Caco-2 (cell line): Measurements from ENCODE around the gene SPRED2. TPM values are rescaled to one million over a fixed set of nuclear protein-coding genes. Genes with fewer than 3 reads are reported as not detected.

Experiments
- BruUV-seq: library from RNA; stranded (reverse); fragments of 400-500 nt; replicated peaks from 2 replicates; lab custom pipeline; 2021; lab: Mats Ljungman, UMichigan
- CTCF ChIA-PET: fragments of 300-600 bp; sonication (Branson Sonifier 250); formaldehyde crosslinking; loops from one replicate; lab custom pipeline; 2022; ENCODE audit warnings: antibody characterized with exemption; lab: Charles Lee
- POLR2A ChIA-PET: fragments of 300-600 bp; sonication (Branson Sonifier 250); formaldehyde crosslinking; loops from one replicate; lab custom pipeline; 2022; ENCODE audit warnings: antibody characterized with exemption; lab: Charles Lee
- DNase-seq, 2 experiments: peaks; one replicate each; pipeline versions ENCODE4 v3.0.0 to v3.0.0-alpha.2; 2020 to 2022
- H3K27me3 ChIP-seq: replicated peaks from 2 replicates; pipeline ENCODE4 v1.6.0; 2011; ENCODE audit warnings: low read length; ENCODE audit not compliant: control insufficient read depth, insufficient read depth
- H3K36me3 ChIP-seq: 2 replicates; pipeline ENCODE4 v1.5.1; 2011; ENCODE audit warnings: low read length; ENCODE audit not compliant: control insufficient read depth, insufficient read depth
- H3K4me1 ChIP-seq: fragments of 250-450 bp; sonication (Bioruptor Pico); 2 replicates; pipeline ENCODE4 v1.5.1; 2020; ENCODE audit warnings: mild to moderate bottlenecking
- H3K4me3 ChIP-seq: 2 replicates; pipeline ENCODE4 v1.5.1; 2011; ENCODE audit warnings: low read depth, mild to moderate bottlenecking, control low read depth, low read length
- H3K9me3 ChIP-seq: fragments of 250-450 bp; sonication (Bioruptor Pico); 2 replicates; pipeline ENCODE4 v1.5.1; 2020; ENCODE audit warnings: mild to moderate bottlenecking, moderate library complexity
- H3K27ac Mint-ChIP-seq: one replicate; pipeline ENCODE4 v1.8.0; 2022; ENCODE audit warnings: mixed read lengths; ENCODE audit not compliant: unreplicated experiment
- H3K27me3 Mint-ChIP-seq: one replicate; pipeline ENCODE4 v1.8.0; 2022; ENCODE audit warnings: mixed read lengths; ENCODE audit not compliant: insufficient read depth, unreplicated experiment
- H3K36me3 Mint-ChIP-seq: one replicate; pipeline ENCODE4 v1.8.0; 2022; ENCODE audit warnings: mild to moderate bottlenecking, mixed read lengths; ENCODE audit not compliant: insufficient read depth, unreplicated experiment
- H3K4me1 Mint-ChIP-seq: one replicate; pipeline ENCODE4 v1.8.0; 2022; ENCODE audit warnings: low read depth, mixed read lengths; ENCODE audit not compliant: unreplicated experiment
- H3K4me3 Mint-ChIP-seq: one replicate; pipeline ENCODE4 v1.8.0; 2022; ENCODE audit warnings: mild to moderate bottlenecking, moderate library complexity, mixed read lengths; ENCODE audit not compliant: unreplicated experiment
- H3K9me3 Mint-ChIP-seq: one replicate; pipeline ENCODE4 v1.8.0; 2022; ENCODE audit warnings: mixed read lengths; ENCODE audit not compliant: unreplicated experiment
- CTCF ChIP-seq, 2 experiments: fragments of 200-600 bp in 1 of 2; IDR thresholded peaks; 1 replicate in 1 of 2; 2 replicates in 1 of 2; pipeline versions ENCODE4 v1.5.1 to v1.8.0; 2011 to 2022; ENCODE audit warnings: antibody characterized with exemption in 1 of 2, control low read depth in 1 of 2, inconsistent platforms in 1 of 2, low read depth in 1 of 2, low read length in 1 of 2, mild to moderate bottlenecking in 1 of 2, moderate library complexity in 1 of 2; ENCODE audit not compliant: insufficient read depth in 1 of 2, severe bottlenecking in 1 of 2, unreplicated experiment in 1 of 2
- intact Hi-C: fragments of 100-400 bp; cut with micrococcal nuclease; formaldehyde crosslinking; loops from one replicate; pipeline ENCODE4 v1.10.0; 2022; ENCODE audit not compliant: unreplicated experiment
- total RNA-seq: library from RNA; stranded (reverse); gene quantifications from 2 replicates; pipeline ENCODE4 v1.2.3, GENCODE V29; 2022

Gene SPRED2
- total RNA-seq, 1 experiment from 2014 or later, result 49.9 TPM

- no peak overlapping the region for H3K4me3 Mint-ChIP-seq
- H3K4me1 Mint-ChIP-seq, result peaks cover 22% of the 10 kb centered on the region
- Histone ChIP-seq H3K36me3 (no peaks in the 10 kb centered on the region), H3K27me3 (no peaks in the 10 kb centered on the region), H3K4me3 (no peak overlapping the region), H3K9me3 (no peaks in the 10 kb centered on the region), H3K4me1 (peaks cover 25% of the 10 kb centered on the region)
- peaks cover 5% of the 10 kb centered on the region for H3K36me3 Mint-ChIP-seq
- BruUV-seq, result no TSS peak
- no peak for DNase-seq
- no peak overlapping the region for H3K27ac Mint-ChIP-seq
- intact Hi-C loops, result no loop called here
- H3K9me3 Mint-ChIP-seq, result no peaks in the 10 kb centered on the region
- H3K27me3 Mint-ChIP-seq, result no peaks in the 10 kb centered on the region
- POLR2A ChIA-PET, result no interaction called here
- CTCF ChIA-PET, result no interaction called here
- TF ChIP-seq CTCF (IDR thresholded peaks at IDR 0.05; ENCODE audit: insufficient read depth in 1 of 2, low read depth in 1 of 2, low read length in 1 of 2, severe bottlenecking in 1 of 2, unreplicated experiment in 1 of 2), result no peak
Observed at GRCh38 chr2:65392609-65393008, 39.8 kb downstream of the SPRED2 start.

GRCh38 chr2:65390134-65390533 lies 42.3 kb downstream of the SPRED2 start:
- Mint-ChIP-seq H3K4me3 (no peak overlapping the region), H3K36me3 (peaks cover 13% of the 10 kb centered on the region), H3K27me3 (no peaks in the 10 kb centered on the region), H3K4me1 (peaks cover 2% of the 10 kb centered on the region), H3K9me3 (no peaks in the 10 kb centered on the region), H3K27ac (no peak overlapping the region)
- no TSS peak for BruUV-seq
- Histone ChIP-seq H3K4me3 (no peak overlapping the region), H3K9me3 (no peaks in the 10 kb centered on the region), H3K4me1 (peaks cover 4% of the 10 kb centered on the region), H3K36me3 (no peaks in the 10 kb centered on the region), H3K27me3 (no peaks in the 10 kb centered on the region)
- no peak for DNase-seq
- intact Hi-C loops, result no loop called here
- ChIA-PET POLR2A (no interaction called here), CTCF (no interaction called here)
- no peak for TF ChIP-seq CTCF (IDR thresholded peaks at IDR 0.05; ENCODE audit: insufficient read depth in 1 of 2, low read depth in 1 of 2, low read length in 1 of 2, severe bottlenecking in 1 of 2, unreplicated experiment in 1 of 2)

- Histone ChIP-seq H3K27me3 (no peaks in the 10 kb centered on the region), H3K9me3 (no peaks in the 10 kb centered on the region), H3K36me3 (no peaks in the 10 kb centered on the region), H3K4me3 (no peak overlapping the region), H3K4me1 (peaks cover 4% of the 10 kb centered on the region)
- no peak overlapping the region for H3K4me3 Mint-ChIP-seq
- H3K4me1 Mint-ChIP-seq, result peaks cover 1% of the 10 kb centered on the region
- H3K27me3 Mint-ChIP-seq, result no peaks in the 10 kb centered on the region
- no peak for DNase-seq
- H3K9me3 Mint-ChIP-seq, result no peaks in the 10 kb centered on the region
- BruUV-seq, result no TSS peak
- CTCF ChIA-PET, result no interaction called here
- POLR2A ChIA-PET, result no interaction called here
- H3K36me3 Mint-ChIP-seq, result peaks cover 10% of the 10 kb centered on the region
- intact Hi-C loops, result no loop called here
- H3K27ac Mint-ChIP-seq, result no peak overlapping the region
- TF ChIP-seq CTCF (IDR thresholded peaks at IDR 0.05; ENCODE audit: insufficient read depth in 1 of 2, low read depth in 1 of 2, low read length in 1 of 2, severe bottlenecking in 1 of 2, unreplicated experiment in 1 of 2), result no peak
Observed at GRCh38 chr2:65389476-65389875, 42.9 kb downstream of the SPRED2 start.
